Measurements from ENCODE around the gene TSPAN5.

- no peak for TF ChIP-seq POLR2A (IDR thresholded peaks at IDR 0.05)
- TF ChIP-seq, protein P1, sequence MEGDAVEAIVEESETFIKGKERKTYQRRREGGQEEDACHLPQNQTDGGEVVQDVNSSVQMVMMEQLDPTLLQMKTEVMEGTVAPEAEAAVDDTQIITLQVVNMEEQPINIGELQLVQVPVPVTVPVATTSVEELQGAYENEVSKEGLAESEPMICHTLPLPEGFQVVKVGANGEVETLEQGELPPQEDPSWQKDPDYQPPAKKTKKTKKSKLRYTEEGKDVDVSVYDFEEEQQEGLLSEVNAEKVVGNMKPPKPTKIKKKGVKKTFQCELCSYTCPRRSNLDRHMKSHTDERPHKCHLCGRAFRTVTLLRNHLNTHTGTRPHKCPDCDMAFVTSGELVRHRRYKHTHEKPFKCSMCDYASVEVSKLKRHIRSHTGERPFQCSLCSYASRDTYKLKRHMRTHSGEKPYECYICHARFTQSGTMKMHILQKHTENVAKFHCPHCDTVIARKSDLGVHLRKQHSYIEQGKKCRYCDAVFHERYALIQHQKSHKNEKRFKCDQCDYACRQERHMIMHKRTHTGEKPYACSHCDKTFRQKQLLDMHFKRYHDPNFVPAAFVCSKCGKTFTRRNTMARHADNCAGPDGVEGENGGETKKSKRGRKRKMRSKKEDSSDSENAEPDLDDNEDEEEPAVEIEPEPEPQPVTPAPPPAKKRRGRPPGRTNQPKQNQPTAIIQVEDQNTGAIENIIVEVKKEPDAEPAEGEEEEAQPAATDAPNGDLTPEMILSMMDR (IDR thresholded peaks at IDR 0.05) = no peak
Observed at GRCh38 chr4:98540803-98541202, 117.6 kb downstream of the TSPAN5 start.

Measured in heart left ventricle (tissue), 13 donors.